D721Med (cell line): ENCODE data around the gene ARHGAP24.

ENCODE experiments used
- DNase-seq: peaks from one replicate; pipeline ENCODE4 v3.0.0; 2011; ENCODE audit warnings: low spot score; ENCODE audit not compliant: insufficient read length
- FAIRE-seq: peaks from 2 replicates; lab custom pipeline; 2011; peaks lifted over from hg19 to GRCh38; lab: Jason Lieb, UNC
- CTCF ChIP-seq: IDR thresholded peaks from 2 replicates; pipeline ENCODE4 v1.5.1; 2012; ENCODE audit warnings: mild to moderate bottlenecking, control low read depth; ENCODE audit not compliant: insufficient read depth; ENCODE audit errors: missing control alignments

ARHGAP24 gene

GRCh38 chr4:85715991-85716737 is 241.2 kb downstream of the ARHGAP24 start:
- TF ChIP-seq CTCF, result no peak
- no peak for FAIRE-seq
- no peak for DNase-seq

GRCh38 chr4:85717351-85717750 is 242.4 kb downstream of the ARHGAP24 start:
- FAIRE-seq (no peak), DNase-seq (no peak)
- TF ChIP-seq CTCF, result no peak

- no peak for FAIRE-seq
These were observed 242.9 kb downstream of the ARHGAP24 start for GRCh38 chr4:85717847-85718246.

GRCh38 chr4:85720735-85721134 is 245.8 kb downstream of the ARHGAP24 start:
- DNase-seq (no peak), FAIRE-seq (no peak)
- TF ChIP-seq CTCF, result no peak

More at GRCh38 chr4:85717847-85718246, 242.9 kb downstream of the ARHGAP24 start:
- no peak for TF ChIP-seq CTCF
- DNase-seq, result no peak

GRCh38 chr4:85722401-85722800 is 247.5 kb downstream of the ARHGAP24 start:
- no peak for TF ChIP-seq CTCF
- DNase-seq (no peak), FAIRE-seq (no peak)

- no peak for DNase-seq
- no peak for TF ChIP-seq CTCF
- no peak for FAIRE-seq
These were observed 247.9 kb downstream of the ARHGAP24 start for GRCh38 chr4:85722807-85723206.

- TF ChIP-seq CTCF, result no peak
- DNase-seq (no peak), FAIRE-seq (no peak)
These were observed 250.0 kb downstream of the ARHGAP24 start for GRCh38 chr4:85724791-85725563.
